PFSK-1 (cell line): ENCODE data around the gene PI4KA.

Experiments used
- FOXP2 ChIP-seq: optimal IDR thresholded peaks from 2 replicates; pipeline ENCODE3; 2011; ENCODE audit warnings: borderline replicate concordance, control low read depth, inconsistent platforms; ENCODE audit not compliant: insufficient read depth; ENCODE audit errors: extremely low read length, extremely low read depth
- POLR2AphosphoS5 ChIP-seq: IDR thresholded peaks from 2 replicates; pipeline ENCODE4 v1.6.1; 2012; ENCODE audit warnings: low read depth, mild to moderate bottlenecking, control low read depth, low read length, moderate library complexity
- SIN3A ChIP-seq: IDR thresholded peaks from 2 replicates; pipeline ENCODE4 v1.6.1; 2012; ENCODE audit warnings: mild to moderate bottlenecking, low read length, moderate library complexity, borderline replicate concordance; ENCODE audit not compliant: insufficient read depth
- TAF1 ChIP-seq: IDR thresholded peaks from 2 replicates; pipeline ENCODE4 v1.6.1; 2012; ENCODE audit warnings: low read length, control low read depth, borderline replicate concordance; ENCODE audit not compliant: insufficient read depth
- TF ChIP-seq, protein P1 (sequence below), 2 experiments: IDR thresholded peaks; 2 replicates each; pipeline versions ENCODE4 v1.6.1 to v1.8.0; 2011 to 2012; ENCODE audit warnings: low read depth in 2 of 2, low read length in 2 of 2, control low read depth in 1 of 2, inconsistent platforms in 1 of 2, mild to moderate bottlenecking in 1 of 2, moderate library complexity in 1 of 2; ENCODE audit not compliant: insufficient read depth in 1 of 2

Gene PI4KA

GRCh38 chr22:20798974-20799373, 59.6 kb downstream of the PI4KA start:
- TF ChIP-seq FOXP2, result no peak
- TF ChIP-seq, protein P1, sequence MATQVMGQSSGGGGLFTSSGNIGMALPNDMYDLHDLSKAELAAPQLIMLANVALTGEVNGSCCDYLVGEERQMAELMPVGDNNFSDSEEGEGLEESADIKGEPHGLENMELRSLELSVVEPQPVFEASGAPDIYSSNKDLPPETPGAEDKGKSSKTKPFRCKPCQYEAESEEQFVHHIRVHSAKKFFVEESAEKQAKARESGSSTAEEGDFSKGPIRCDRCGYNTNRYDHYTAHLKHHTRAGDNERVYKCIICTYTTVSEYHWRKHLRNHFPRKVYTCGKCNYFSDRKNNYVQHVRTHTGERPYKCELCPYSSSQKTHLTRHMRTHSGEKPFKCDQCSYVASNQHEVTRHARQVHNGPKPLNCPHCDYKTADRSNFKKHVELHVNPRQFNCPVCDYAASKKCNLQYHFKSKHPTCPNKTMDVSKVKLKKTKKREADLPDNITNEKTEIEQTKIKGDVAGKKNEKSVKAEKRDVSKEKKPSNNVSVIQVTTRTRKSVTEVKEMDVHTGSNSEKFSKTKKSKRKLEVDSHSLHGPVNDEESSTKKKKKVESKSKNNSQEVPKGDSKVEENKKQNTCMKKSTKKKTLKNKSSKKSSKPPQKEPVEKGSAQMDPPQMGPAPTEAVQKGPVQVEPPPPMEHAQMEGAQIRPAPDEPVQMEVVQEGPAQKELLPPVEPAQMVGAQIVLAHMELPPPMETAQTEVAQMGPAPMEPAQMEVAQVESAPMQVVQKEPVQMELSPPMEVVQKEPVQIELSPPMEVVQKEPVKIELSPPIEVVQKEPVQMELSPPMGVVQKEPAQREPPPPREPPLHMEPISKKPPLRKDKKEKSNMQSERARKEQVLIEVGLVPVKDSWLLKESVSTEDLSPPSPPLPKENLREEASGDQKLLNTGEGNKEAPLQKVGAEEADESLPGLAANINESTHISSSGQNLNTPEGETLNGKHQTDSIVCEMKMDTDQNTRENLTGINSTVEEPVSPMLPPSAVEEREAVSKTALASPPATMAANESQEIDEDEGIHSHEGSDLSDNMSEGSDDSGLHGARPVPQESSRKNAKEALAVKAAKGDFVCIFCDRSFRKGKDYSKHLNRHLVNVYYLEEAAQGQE (IDR thresholded peaks at IDR 0.05; ENCODE audit: insufficient read depth in 1 of 2, low read depth in 2 of 2, low read length in 2 of 2), result no peak
- TF ChIP-seq TAF1, result no peak
- no peak for TF ChIP-seq POLR2AphosphoS5
- TF ChIP-seq SIN3A, result no peak

DNA sequence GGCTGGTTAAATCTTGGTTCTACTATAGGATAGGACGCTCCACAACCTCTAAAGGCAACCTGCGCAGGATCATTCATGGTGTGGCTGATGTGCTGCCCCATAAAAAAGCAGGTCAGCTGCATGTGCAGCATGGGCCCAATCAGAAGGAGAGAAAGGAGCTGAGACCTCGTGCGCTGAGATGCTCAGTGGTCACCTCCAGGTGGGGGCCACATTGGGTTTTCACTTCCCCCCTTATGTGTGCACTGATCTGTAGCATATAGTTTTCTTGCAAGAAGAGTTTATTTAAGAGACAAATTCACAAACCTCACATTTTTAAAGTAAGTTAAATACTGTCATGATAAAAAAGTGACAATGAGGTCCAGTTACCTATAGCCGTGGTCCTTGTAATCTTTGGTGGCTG, 60.4 kb downstream of the PI4KA start:
- TF ChIP-seq FOXP2 (no peak), TAF1 (no peak), SIN3A (no peak), POLR2AphosphoS5 (no peak)
- TF ChIP-seq, protein P1 (IDR thresholded peaks at IDR 0.05; ENCODE audit: insufficient read depth in 1 of 2, low read depth in 2 of 2, low read length in 2 of 2), result no peak

DNA sequence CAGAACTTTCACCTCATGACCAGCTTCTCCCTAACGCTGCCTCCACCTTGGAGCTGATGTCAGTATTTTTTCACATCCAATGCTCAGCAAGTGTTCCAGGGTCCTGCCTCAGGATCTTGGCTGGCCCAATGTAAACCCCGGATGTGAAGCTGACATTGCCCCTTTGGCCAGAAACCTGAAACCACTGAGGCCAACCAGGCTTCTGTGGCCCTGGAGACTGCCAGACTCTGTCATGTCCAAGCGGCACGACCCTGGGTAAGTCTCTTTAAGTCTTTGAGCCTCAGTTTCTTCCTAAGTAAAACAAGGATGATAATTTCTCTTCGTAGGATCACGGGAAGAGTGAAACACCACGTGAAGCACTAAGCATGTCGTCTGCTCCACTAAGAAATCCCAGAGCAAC, 61.9 kb downstream of the PI4KA start:
- no peak for TF ChIP-seq TAF1
- TF ChIP-seq FOXP2, result no peak
- no peak for TF ChIP-seq POLR2AphosphoS5
- TF ChIP-seq SIN3A, result no peak
- TF ChIP-seq, protein P1 (IDR thresholded peaks at IDR 0.05; ENCODE audit: insufficient read depth in 1 of 2, low read depth in 2 of 2, low read length in 2 of 2), result no peak

GRCh38 chr22:20794650-20795413, 63.8 kb downstream of the PI4KA start:
- TF ChIP-seq POLR2AphosphoS5 (no peak), TAF1 (no peak), FOXP2 (no peak), SIN3A (no peak)
- TF ChIP-seq, protein P1 (IDR thresholded peaks at IDR 0.05; ENCODE audit: insufficient read depth in 1 of 2, low read depth in 2 of 2, low read length in 2 of 2), result no peak
